Breast epithelium (tissue), 3 donors: ENCODE measurements around the gene KREMEN1.

Source experiments
- CTCF ChIP-seq, 3 donors: fragments of 450-650 bp; IDR thresholded peaks; one replicate each; pipeline ENCODE4 v1.5.1; 2016 to 2017; ENCODE audit warnings: antibody characterized with exemption in 3 of 3, mild to moderate bottlenecking in 3 of 3, moderate library complexity in 3 of 3
- POLR2AphosphoS5 ChIP-seq, 3 donors: sonication (generic); formaldehyde crosslinking; IDR thresholded peaks; one replicate each; pipeline ENCODE4 v1.6.1; 2017; ENCODE audit warnings: antibody characterized with exemption in 3 of 3

- TF ChIP-seq CTCF (IDR thresholded peaks at IDR 0.05) (no peak), POLR2AphosphoS5 (IDR thresholded peaks at IDR 0.05) (no peak)
Observed at GRCh38 chr22:29141078-29141688, 68.3 kb downstream of the KREMEN1 start.
